ENCODE data around the gene CYP39A1.
"Not testable (repeated sequence)": the region's sequence is repeated elsewhere in the genome, so short reads cannot be mapped to it uniquely, and the experiment has no call there.

Gene CYP39A1

GRCh38 chr6:46676604-46677313 lies 24.1 kb upstream of the CYP39A1 start:
- DNase-seq (ENCODE audit: insufficient read length) (no peak), FAIRE-seq (no peak)
- TF ChIP-seq TAF1 (IDR thresholded peaks at IDR 0.05; ENCODE audit: borderline replicate concordance, low read depth, low read length) (no peak), POLR2A (IDR thresholded peaks at IDR 0.05; ENCODE audit: low read depth, low read length) (no peak), POLR2AphosphoS5 (IDR thresholded peaks at IDR 0.05; ENCODE audit: low read depth, low read length) (no peak)

- FAIRE-seq, result no peak
Measured at GRCh38 chr6:46674410-46674809, 21.8 kb upstream of the CYP39A1 start.

GRCh38 chr6:46667377-46667776 lies 14.8 kb upstream of the CYP39A1 start:
- FAIRE-seq, result no peak
- no peak for TF ChIP-seq POLR2AphosphoS5 (IDR thresholded peaks at IDR 0.05; ENCODE audit: low read depth, low read length)
- TF ChIP-seq TAF1 (IDR thresholded peaks at IDR 0.05; ENCODE audit: borderline replicate concordance, low read depth, low read length), result no peak
- TF ChIP-seq POLR2A (IDR thresholded peaks at IDR 0.05; ENCODE audit: low read depth, low read length), result no peak

More at GRCh38 chr6:46674410-46674809, 21.8 kb upstream of the CYP39A1 start:
- no peak for DNase-seq (ENCODE audit: insufficient read length)
- TF ChIP-seq POLR2A (IDR thresholded peaks at IDR 0.05; ENCODE audit: low read depth, low read length) (no peak), POLR2AphosphoS5 (IDR thresholded peaks at IDR 0.05; ENCODE audit: low read depth, low read length) (no peak), TAF1 (IDR thresholded peaks at IDR 0.05; ENCODE audit: borderline replicate concordance, low read depth, low read length) (no peak)

GRCh38 chr6:46661483-46661882 lies 8.9 kb upstream of the CYP39A1 start:
- DNase-seq (ENCODE audit: insufficient read length), result no peak
- TF ChIP-seq TAF1 (IDR thresholded peaks at IDR 0.05; ENCODE audit: borderline replicate concordance, low read depth, low read length), result no peak
- no peak for TF ChIP-seq POLR2AphosphoS5 (IDR thresholded peaks at IDR 0.05; ENCODE audit: low read depth, low read length)
- no peak for TF ChIP-seq POLR2A (IDR thresholded peaks at IDR 0.05; ENCODE audit: low read depth, low read length)
- no peak for FAIRE-seq

More at GRCh38 chr6:46667377-46667776, 14.8 kb upstream of the CYP39A1 start:
- DNase-seq (ENCODE audit: insufficient read length), result no peak

GRCh38 chr6:46657642-46658041 lies 5.0 kb upstream of the CYP39A1 start:
- DNase-seq (ENCODE audit: insufficient read length) (no peak), FAIRE-seq (no peak)
- TF ChIP-seq POLR2AphosphoS5 (IDR thresholded peaks at IDR 0.05; ENCODE audit: low read depth, low read length) (no peak), TAF1 (IDR thresholded peaks at IDR 0.05; ENCODE audit: borderline replicate concordance, low read depth, low read length) (no peak), POLR2A (IDR thresholded peaks at IDR 0.05; ENCODE audit: low read depth, low read length) (no peak)

- TF ChIP-seq POLR2AphosphoS5 (IDR thresholded peaks at IDR 0.05; ENCODE audit: low read depth, low read length), result no peak
- TF ChIP-seq POLR2A (IDR thresholded peaks at IDR 0.05; ENCODE audit: low read depth, low read length), result no peak
- no peak for TF ChIP-seq TAF1 (IDR thresholded peaks at IDR 0.05; ENCODE audit: borderline replicate concordance, low read depth, low read length)
- DNase-seq (ENCODE audit: insufficient read length) (no peak), FAIRE-seq (no peak)
Measured at GRCh38 chr6:46655803-46656202, 3.2 kb upstream of the CYP39A1 start.

- DNase-seq (ENCODE audit: insufficient read length), result no peak
- no peak for FAIRE-seq
- TF ChIP-seq POLR2AphosphoS5 (IDR thresholded peaks at IDR 0.05; ENCODE audit: low read depth, low read length) (no peak), POLR2A (IDR thresholded peaks at IDR 0.05; ENCODE audit: low read depth, low read length) (no peak), TAF1 (IDR thresholded peaks at IDR 0.05; ENCODE audit: borderline replicate concordance, low read depth, low read length) (no peak)
Measured at GRCh38 chr6:46653439-46654195, 999 bp upstream of the CYP39A1 start.

GRCh38 chr6:46652232-46652602 lies 401 bp downstream of the CYP39A1 start:
- TF ChIP-seq TAF1 (IDR thresholded peaks at IDR 0.05; ENCODE audit: borderline replicate concordance, low read depth, low read length) (no peak), POLR2AphosphoS5 (IDR thresholded peaks at IDR 0.05; ENCODE audit: low read depth, low read length) (no peak), POLR2A (IDR thresholded peaks at IDR 0.05; ENCODE audit: low read depth, low read length) (no peak)
- DNase-seq (ENCODE audit: insufficient read length) (no peak), FAIRE-seq (peak; percentile 38)

- DNase-seq (ENCODE audit: insufficient read length) (no peak), FAIRE-seq (no peak)
- TF ChIP-seq POLR2AphosphoS5 (IDR thresholded peaks at IDR 0.05; ENCODE audit: low read depth, low read length) (no peak), TAF1 (IDR thresholded peaks at IDR 0.05; ENCODE audit: borderline replicate concordance, low read depth, low read length) (no peak)
Measured at GRCh38 chr6:46651816-46652215, 802 bp downstream of the CYP39A1 start.

- FAIRE-seq (no peak), DNase-seq (ENCODE audit: insufficient read length) (no peak)
Measured at GRCh38 chr6:46651006-46651405, 1.6 kb downstream of the CYP39A1 start.

GRCh38 chr6:46648869-46649492 lies 3.6 kb downstream of the CYP39A1 start:
- DNase-seq (ENCODE audit: insufficient read length) (no peak), FAIRE-seq (no peak)
- no peak for TF ChIP-seq TAF1 (IDR thresholded peaks at IDR 0.05; ENCODE audit: borderline replicate concordance, low read depth, low read length)
- TF ChIP-seq POLR2AphosphoS5 (IDR thresholded peaks at IDR 0.05; ENCODE audit: low read depth, low read length), result no peak
- no peak for TF ChIP-seq POLR2A (IDR thresholded peaks at IDR 0.05; ENCODE audit: low read depth, low read length)

More at GRCh38 chr6:46651006-46651405, 1.6 kb downstream of the CYP39A1 start:
- no peak for TF ChIP-seq POLR2A (IDR thresholded peaks at IDR 0.05; ENCODE audit: low read depth, low read length)
- no peak for TF ChIP-seq TAF1 (IDR thresholded peaks at IDR 0.05; ENCODE audit: borderline replicate concordance, low read depth, low read length)
- no peak for TF ChIP-seq POLR2AphosphoS5 (IDR thresholded peaks at IDR 0.05; ENCODE audit: low read depth, low read length)

- not testable (repeated sequence) for FAIRE-seq; DNase-seq (ENCODE audit: insufficient read length)
Measured at GRCh38 chr6:46648108-46648507, 4.5 kb downstream of the CYP39A1 start.

Data from GM12892 (cell line).